Esophagus muscularis mucosa (tissue), 4 donors: ENCODE results near the gene LVRN. TPM values are rescaled to one million over a fixed set of nuclear protein-coding genes. Genes with fewer than 3 reads are reported as not detected.

Experiments
- DNase-seq: peaks from one replicate; pipeline ENCODE4 v3.0.0-alpha.2; 2017; ENCODE audit errors: extremely low spot score
- H3K27ac ChIP-seq, 4 donors: fragments of 200-600 bp; sonication (generic); replicated peaks in 1 of 4; 1 replicate in 3 of 4; 2 replicates in 1 of 4; pipeline ENCODE4 v1.5.1; 2016 to 2019; ENCODE audit warnings: mild to moderate bottlenecking in 1 of 4
- H3K27me3 ChIP-seq, 4 donors: fragments of 200-600 bp; sonication (generic); one replicate each; pipeline versions ENCODE4 v1.5.1 to v1.6.0; 2016 to 2019
- H3K36me3 ChIP-seq, 4 donors: fragments of 200-600 bp; sonication (generic); one replicate each; pipeline ENCODE4 v1.5.1; 2016 to 2019
- H3K4me1 ChIP-seq, 4 donors: fragments of 200-600 bp; sonication (generic); one replicate each; pipeline ENCODE4 v1.5.1; 2016 to 2019
- H3K4me3 ChIP-seq, 4 donors: fragments of 200-600 bp; sonication (generic); 1 replicate in 2 of 4; 2 replicates in 2 of 4; pipeline ENCODE4 v1.5.1; 2016 to 2019; ENCODE audit warnings: mild to moderate bottlenecking in 4 of 4, moderate library complexity in 1 of 4
- H3K9me3 ChIP-seq, 4 donors: fragments of 200-600 bp; sonication (generic); 1 replicate in 3 of 4; 2 replicates in 1 of 4; pipeline ENCODE4 v1.5.1; 2016 to 2019
- EP300 ChIP-seq: sonication (generic); formaldehyde crosslinking; IDR thresholded peaks from one replicate; pipeline ENCODE4 v1.6.1; 2017; ENCODE audit warnings: antibody characterized with exemption
- POLR2A ChIP-seq: fragments of 450-650 bp; IDR thresholded peaks from one replicate; pipeline ENCODE4 v1.6.1; 2017; ENCODE audit warnings: antibody characterized with exemption, moderate library complexity, mild to moderate bottlenecking, low read depth
- POLR2AphosphoS5 ChIP-seq, 2 donors: sonication (generic); formaldehyde crosslinking; IDR thresholded peaks; one replicate each; pipeline ENCODE4 v1.6.1; 2017; ENCODE audit warnings: antibody characterized with exemption in 2 of 2
- WGBS: methylation state at CpG from one replicate; pipeline ENCODE4 v1.1.5; 2018; 5-methylcytosine and 5-hydroxymethylcytosine counted together
- intact Hi-C: fragments of 100-400 bp; cut with DNase I; formaldehyde crosslinking; loops from one replicate; pipeline ENCODE4 v1.15.1; 2023
- total RNA-seq, 4 donors: library from RNA; depleted of rRNA; stranded (reverse); fragments of >200 nt; gene quantifications; one replicate each; pipeline versions ENCODE4 v1.1.0 to v1.2.1, GENCODE V29; 2016
- TF ChIP-seq, protein P1 (sequence below), 3 experiments: fragments of 200-600 bp in 2 of 3; fragments of 450-650 bp in 1 of 3; sonication (generic) in 2 of 3; IDR thresholded peaks; one replicate each; pipeline ENCODE4 v1.5.1; 2017 to 2019; ENCODE audit warnings: antibody characterized with exemption in 3 of 3, mild to moderate bottlenecking in 2 of 3, moderate library complexity in 1 of 3

The LVRN gene
- total RNA-seq, 4 donors from 2014 or later: 1.3 to 11.2 (median 3.4) TPM

DNA sequence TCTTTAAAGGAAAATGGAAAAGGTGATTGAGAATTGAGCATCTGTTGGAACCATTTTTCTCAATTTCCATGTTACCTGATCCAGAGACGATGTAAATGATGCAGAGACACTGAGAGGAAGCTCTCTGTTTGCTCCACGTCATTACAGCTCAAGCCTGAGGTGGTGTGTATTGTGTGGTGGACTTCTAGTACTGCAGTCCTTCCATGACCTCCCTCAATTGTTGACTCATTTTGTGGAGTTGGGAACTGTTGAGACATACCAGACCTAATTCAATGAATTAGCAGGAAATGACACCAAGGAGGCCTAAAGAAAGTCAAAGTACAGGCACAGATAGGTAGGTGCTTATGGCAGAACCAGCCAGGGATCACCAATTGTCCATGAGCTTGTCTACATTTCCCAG is 15.6 kb upstream of the LVRN start:
- DNase-seq: no peak
- Histone ChIP-seq H3K9me3 (no peaks in the 10 kb centered on the region), H3K4me3 (no peak overlapping the region), H3K27me3 (peaks cover 0 to 5% (median 0%) of the 10 kb centered on the region in 4 donors), H3K4me1 (no peaks in the 10 kb centered on the region), H3K27ac (no peak overlapping the region), H3K36me3 (no peaks in the 10 kb centered on the region)
- TF ChIP-seq, protein P1, sequence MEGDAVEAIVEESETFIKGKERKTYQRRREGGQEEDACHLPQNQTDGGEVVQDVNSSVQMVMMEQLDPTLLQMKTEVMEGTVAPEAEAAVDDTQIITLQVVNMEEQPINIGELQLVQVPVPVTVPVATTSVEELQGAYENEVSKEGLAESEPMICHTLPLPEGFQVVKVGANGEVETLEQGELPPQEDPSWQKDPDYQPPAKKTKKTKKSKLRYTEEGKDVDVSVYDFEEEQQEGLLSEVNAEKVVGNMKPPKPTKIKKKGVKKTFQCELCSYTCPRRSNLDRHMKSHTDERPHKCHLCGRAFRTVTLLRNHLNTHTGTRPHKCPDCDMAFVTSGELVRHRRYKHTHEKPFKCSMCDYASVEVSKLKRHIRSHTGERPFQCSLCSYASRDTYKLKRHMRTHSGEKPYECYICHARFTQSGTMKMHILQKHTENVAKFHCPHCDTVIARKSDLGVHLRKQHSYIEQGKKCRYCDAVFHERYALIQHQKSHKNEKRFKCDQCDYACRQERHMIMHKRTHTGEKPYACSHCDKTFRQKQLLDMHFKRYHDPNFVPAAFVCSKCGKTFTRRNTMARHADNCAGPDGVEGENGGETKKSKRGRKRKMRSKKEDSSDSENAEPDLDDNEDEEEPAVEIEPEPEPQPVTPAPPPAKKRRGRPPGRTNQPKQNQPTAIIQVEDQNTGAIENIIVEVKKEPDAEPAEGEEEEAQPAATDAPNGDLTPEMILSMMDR (IDR thresholded peaks at IDR 0.05): no peak
- TF ChIP-seq EP300 (no peak), POLR2A (no peak), POLR2AphosphoS5 (IDR thresholded peaks at IDR 0.05) (no peak)
- intact Hi-C loops: no loop called here
- 70% methylated on average over 2 of the region's 2 CpGs for WGBS

DNA sequence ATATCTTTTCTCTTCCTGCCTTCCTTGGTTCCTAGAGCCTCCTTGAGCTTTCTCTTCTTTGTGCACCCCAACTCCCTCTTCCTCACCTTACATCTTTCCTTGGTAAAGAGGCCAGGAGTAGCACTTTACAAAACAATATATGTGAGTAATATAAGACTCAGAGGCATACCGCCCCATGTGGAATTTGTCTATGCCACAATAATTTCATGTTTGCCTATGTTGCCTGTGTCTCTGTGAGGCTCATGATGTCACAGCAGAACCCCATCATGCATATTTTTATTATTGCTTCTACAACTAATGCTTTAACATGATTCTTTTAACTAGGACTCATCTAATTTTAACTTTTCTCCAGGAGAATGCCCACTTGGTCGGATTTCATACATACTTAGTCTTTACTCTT is 15.0 kb upstream of the LVRN start:
- no peak overlapping the region for H3K4me3 ChIP-seq
- H3K4me1 ChIP-seq: no peaks in the 10 kb centered on the region
- H3K27me3 ChIP-seq: peaks cover 0 to 5% (median 0%) of the 10 kb centered on the region in 4 donors
- no peaks in the 10 kb centered on the region for H3K9me3 ChIP-seq
- no peak overlapping the region for H3K27ac ChIP-seq
- WGBS: 96% methylated on average over 2 of the region's 2 CpGs
- H3K36me3 ChIP-seq: no peaks in the 10 kb centered on the region
- no peak for DNase-seq
- intact Hi-C loops: no loop called here
- TF ChIP-seq POLR2A (no peak), POLR2AphosphoS5 (IDR thresholded peaks at IDR 0.05) (no peak), EP300 (no peak)
- TF ChIP-seq, protein P1 (IDR thresholded peaks at IDR 0.05): no peak

GRCh38 chr5:115948091-115948534 is 14.2 kb upstream of the LVRN start:
- Histone ChIP-seq H3K27me3 (peaks cover 0 to 5% (median 0%) of the 10 kb centered on the region in 4 donors), H3K4me3 (no peak overlapping the region), H3K36me3 (no peaks in the 10 kb centered on the region), H3K9me3 (no peaks in the 10 kb centered on the region), H3K27ac (no peak overlapping the region), H3K4me1 (no peaks in the 10 kb centered on the region)
- intact Hi-C loops: no loop called here
- peak in 1 of 2 donors; percentile 23 for TF ChIP-seq POLR2AphosphoS5 (IDR thresholded peaks at IDR 0.05)
- no peak for TF ChIP-seq POLR2A
- DNase-seq: no peak
- 65% methylated on average over 3 of the region's 3 CpGs for WGBS

DNA sequence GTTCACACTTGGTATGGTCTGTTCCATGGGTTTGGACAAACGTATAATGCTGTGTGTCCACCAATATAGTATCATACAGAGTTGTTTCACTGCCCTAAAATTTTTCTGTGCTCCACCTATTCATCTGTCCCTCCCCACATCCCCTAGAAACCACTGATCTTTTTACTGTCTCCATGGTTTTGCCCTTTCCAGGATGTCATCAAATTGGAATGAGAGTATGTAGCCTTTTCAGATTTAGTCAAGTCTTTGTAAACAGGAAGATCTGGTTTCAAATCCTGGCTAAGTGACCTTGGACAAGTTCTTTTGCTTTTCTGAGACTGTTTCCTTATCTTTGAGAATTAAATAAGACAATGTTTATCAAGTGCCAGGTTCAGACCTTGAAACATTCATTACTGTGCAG is 13.2 kb upstream of the LVRN start:
- H3K4me1 ChIP-seq: no peaks in the 10 kb centered on the region
- intact Hi-C loops: no loop called here
- no peaks in the 10 kb centered on the region for H3K9me3 ChIP-seq
- TF ChIP-seq EP300 (no peak), POLR2A (no peak), POLR2AphosphoS5 (IDR thresholded peaks at IDR 0.05) (no peak)
- TF ChIP-seq, protein P1 (IDR thresholded peaks at IDR 0.05): no peak
- H3K27me3 ChIP-seq: peaks cover 0 to 5% (median 0%) of the 10 kb centered on the region in 4 donors
- H3K36me3 ChIP-seq: no peaks in the 10 kb centered on the region
- H3K4me3 ChIP-seq: no peak overlapping the region
- WGBS: 73% methylated on average over 1 of the region's 1 CpG
- DNase-seq: no peak
- H3K27ac ChIP-seq: no peak overlapping the region

- no peak for TF ChIP-seq POLR2A
- 68% methylated on average over 4 of the region's 4 CpGs for WGBS
- Histone ChIP-seq H3K27me3 (peaks cover 0 to 17% (median 3%) of the 10 kb centered on the region in 4 donors), H3K9me3 (no peaks in the 10 kb centered on the region), H3K4me1 (no peaks in the 10 kb centered on the region), H3K36me3 (no peaks in the 10 kb centered on the region), H3K27ac (no peak overlapping the region), H3K4me3 (no peak overlapping the region)
- intact Hi-C loops: no loop called here
- DNase-seq: peak; percentile 45
Measured at GRCh38 chr5:115952588-115952987, 9.7 kb upstream of the LVRN start.

DNA sequence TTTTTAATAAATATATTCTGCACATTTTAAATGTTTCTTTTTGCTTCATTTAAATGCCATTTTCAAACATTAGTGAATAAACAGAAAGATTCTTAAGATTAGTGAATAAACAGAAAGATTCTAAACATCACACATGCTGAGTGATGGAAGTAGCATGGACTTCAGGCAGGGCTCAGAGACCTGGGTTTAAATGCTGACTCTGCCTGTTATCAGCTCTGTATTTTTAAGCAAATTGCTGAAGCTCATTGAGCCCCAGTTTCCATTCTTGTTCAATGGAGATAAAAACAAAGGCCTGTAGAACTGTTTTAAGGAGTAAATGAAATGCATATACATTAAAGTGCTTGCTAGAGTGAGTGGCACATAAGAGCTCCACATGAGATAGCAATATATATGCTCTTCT is 8.1 kb upstream of the LVRN start:
- Histone ChIP-seq H3K4me1 (no peaks in the 10 kb centered on the region), H3K27me3 (peaks cover 0 to 32% (median 3%) of the 10 kb centered on the region in 4 donors), H3K9me3 (no peaks in the 10 kb centered on the region), H3K4me3 (no peak overlapping the region), H3K27ac (no peak overlapping the region), H3K36me3 (no peaks in the 10 kb centered on the region)
- DNase-seq: no peak
- TF ChIP-seq POLR2AphosphoS5 (IDR thresholded peaks at IDR 0.05) (no peak), POLR2A (no peak), EP300 (no peak)
- TF ChIP-seq, protein P1 (IDR thresholded peaks at IDR 0.05): no peak
- intact Hi-C loops: no loop called here
